ENCODE measurements around the gene MUC5B. TPM values are rescaled to one million over a fixed set of nuclear protein-coding genes. Genes with fewer than 3 reads are reported as not detected.

MUC5B gene
- total and polyA plus RNA-seq, 2 donors (not counting 3 experiments of a cell fraction or from before 2014, with no cell fraction given), result not detected

GRCh38 chr11:1285316-1285744, 62.5 kb downstream of the MUC5B start:
- intact Hi-C loops (cut with micrococcal nuclease), result no loop called here
- Histone ChIP-seq H3K9ac (replicated peaks; ENCODE audit: extremely low read depth, insufficient read depth, low read length) (no peak overlapping the region), H3K4me1 (ENCODE audit: control insufficient read depth, extremely low read depth, insufficient read depth, low read length) (peaks cover 6% of the 10 kb centered on the region), H4K20me1 (replicated peaks; ENCODE audit: control insufficient read depth, extremely low read depth, insufficient read depth, low read length) (no peaks in the 10 kb centered on the region), H3K79me2 (ENCODE audit: control insufficient read depth, insufficient read depth, low read length) (no peaks in the 10 kb centered on the region), H3K27me3 (ENCODE audit: control insufficient read depth in 2 of 2, insufficient read depth in 2 of 2, low read length in 2 of 2) (no peaks in the 10 kb centered on the region), H2AFZ (ENCODE audit: low read depth, low read length) (no peak overlapping the region), H3K36me3 (ENCODE audit: control insufficient read depth in 2 of 2, extremely low read depth in 1 of 2, insufficient read depth in 2 of 2, low read length in 2 of 2) (peaks cover 3 to 54% of the 10 kb centered on the region in 2 experiments), H3K4me3 (replicated peaks in 1 of 3; ENCODE audit: insufficient read depth in 1 of 3, low read depth in 1 of 3, low read length in 3 of 3) (no peak overlapping the region), H3K27ac (ENCODE audit: insufficient read depth, low read depth, low read length) (no peak overlapping the region), H3K9me3 (replicated peaks; ENCODE audit: control insufficient read depth, insufficient read depth, low read length) (no peaks in the 10 kb centered on the region), H3K9me1 (replicated peaks; ENCODE audit: control insufficient read depth, extremely low read depth, insufficient read depth, low read length) (no peaks in the 10 kb centered on the region), H3K4me2 (ENCODE audit: insufficient read depth, low read length) (no peak overlapping the region)
- POLR2A ChIA-PET, result interaction anchor here (0.7 kb wide), 1 partner anchor 24 kb away, joined by 7 read pairs; the partner anchor contains the start of gene TOLLIP
- CTCF ChIA-PET, result no interaction called here
- BruUV-seq (replicated peaks), result no TSS peak
- TF ChIP-seq JUN (IDR thresholded peaks at IDR 0.05; ENCODE audit: borderline replicate concordance, insufficient read depth, insufficient read length, low read depth) (no peak), GATA2 (IDR thresholded peaks at IDR 0.05; ENCODE audit: insufficient read depth, insufficient read length, low read depth, low read length) (no peak), POLR2A (IDR thresholded peaks at IDR 0.05; ENCODE audit: low read depth, low read length) (no peak), EZH2 (IDR thresholded peaks at IDR 0.05; ENCODE audit: borderline replicate concordance, low read depth, low read length, severe bottlenecking) (no peak), MYC (IDR thresholded peaks at IDR 0.05; ENCODE audit: low read depth, low read length) (no peak), FOS (IDR thresholded peaks at IDR 0.05; ENCODE audit: borderline replicate concordance, insufficient read depth, low read length) (no peak), POLR2AphosphoS5 (IDR thresholded peaks at IDR 0.05; ENCODE audit: insufficient read depth, low read depth, low read length) (no peak)
- TF ChIP-seq, protein P1, sequence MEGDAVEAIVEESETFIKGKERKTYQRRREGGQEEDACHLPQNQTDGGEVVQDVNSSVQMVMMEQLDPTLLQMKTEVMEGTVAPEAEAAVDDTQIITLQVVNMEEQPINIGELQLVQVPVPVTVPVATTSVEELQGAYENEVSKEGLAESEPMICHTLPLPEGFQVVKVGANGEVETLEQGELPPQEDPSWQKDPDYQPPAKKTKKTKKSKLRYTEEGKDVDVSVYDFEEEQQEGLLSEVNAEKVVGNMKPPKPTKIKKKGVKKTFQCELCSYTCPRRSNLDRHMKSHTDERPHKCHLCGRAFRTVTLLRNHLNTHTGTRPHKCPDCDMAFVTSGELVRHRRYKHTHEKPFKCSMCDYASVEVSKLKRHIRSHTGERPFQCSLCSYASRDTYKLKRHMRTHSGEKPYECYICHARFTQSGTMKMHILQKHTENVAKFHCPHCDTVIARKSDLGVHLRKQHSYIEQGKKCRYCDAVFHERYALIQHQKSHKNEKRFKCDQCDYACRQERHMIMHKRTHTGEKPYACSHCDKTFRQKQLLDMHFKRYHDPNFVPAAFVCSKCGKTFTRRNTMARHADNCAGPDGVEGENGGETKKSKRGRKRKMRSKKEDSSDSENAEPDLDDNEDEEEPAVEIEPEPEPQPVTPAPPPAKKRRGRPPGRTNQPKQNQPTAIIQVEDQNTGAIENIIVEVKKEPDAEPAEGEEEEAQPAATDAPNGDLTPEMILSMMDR (IDR thresholded peaks at IDR 0.05; ENCODE audit: extremely low read depth in 1 of 2, insufficient read depth in 1 of 2, low read depth in 1 of 2, low read length in 2 of 2), result no peak
- TF ChIP-seq, protein P2, sequence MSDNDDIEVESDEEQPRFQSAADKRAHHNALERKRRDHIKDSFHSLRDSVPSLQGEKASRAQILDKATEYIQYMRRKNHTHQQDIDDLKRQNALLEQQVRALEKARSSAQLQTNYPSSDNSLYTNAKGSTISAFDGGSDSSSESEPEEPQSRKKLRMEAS (IDR thresholded peaks at IDR 0.05; ENCODE audit: insufficient read depth, insufficient read length), result no peak
- dilution Hi-C loops (cut with MboI; ENCODE audit: extremely low pct_ligation_motif_present, low sequenced_read_pairs), result no loop called here
- FAIRE-seq (no peak), DNase-seq (ENCODE audit: low read depth, low spot score) (no peak)

All from endothelial cell of umbilical vein (primary cell).